GM19025 (cell line): Measurements from ENCODE around the gene UQCRQ.

Source experiments
- ATAC-seq: cut with Tn5 transposase; IDR thresholded peaks from one replicate; pipeline ENCODE4 v1.9.1; 2021; ENCODE audit warnings: mild to moderate bottlenecking, low read depth, moderate library complexity; ENCODE audit not compliant: unreplicated experiment

UQCRQ gene

GRCh38 chr5:132898094-132898493 lies 31.7 kb downstream of the UQCRQ start:
- ATAC-seq, result no peak

- ATAC-seq, result no peak
These were observed 34.6 kb downstream of the UQCRQ start for GRCh38 chr5:132901036-132901435.

GRCh38 chr5:132901730-132902129 lies 35.3 kb downstream of the UQCRQ start:
- no peak for ATAC-seq

- ATAC-seq, result no peak
These were observed 39.5 kb downstream of the UQCRQ start for GRCh38 chr5:132905938-132906337.

GRCh38 chr5:132907161-132907560 lies 40.7 kb downstream of the UQCRQ start:
- ATAC-seq, result no peak

- ATAC-seq, result no peak
These were observed 43.3 kb downstream of the UQCRQ start for GRCh38 chr5:132909702-132910101.

- ATAC-seq, result no peak
These were observed 49.2 kb downstream of the UQCRQ start for GRCh38 chr5:132915681-132916080.

GRCh38 chr5:132916086-132916485 lies 49.6 kb downstream of the UQCRQ start:
- no peak for ATAC-seq
